Lower leg skin (tissue), 3 donors: Measurements from ENCODE around the gene SLC2A4.

Experiments used
- CTCF ChIP-seq, 3 donors: fragments of 450-650 bp; IDR thresholded peaks; one replicate each; pipeline ENCODE4 v1.5.1; 2016; ENCODE audit warnings: antibody characterized with exemption in 3 of 3, mild to moderate bottlenecking in 3 of 3, moderate library complexity in 2 of 3
- POLR2A ChIP-seq, 2 donors: fragments of 450-650 bp; IDR thresholded peaks; one replicate each; pipeline ENCODE4 v1.6.1; 2016 to 2017; ENCODE audit warnings: antibody characterized with exemption in 2 of 2, mild to moderate bottlenecking in 1 of 2, moderate library complexity in 1 of 2

GRCh38 chr17:7235693-7236665, 45.5 kb upstream of the SLC2A4 start:
- TF ChIP-seq CTCF (IDR thresholded peaks at IDR 0.05) (no peak), POLR2A (IDR thresholded peaks at IDR 0.05) (no peak)
